ENCODE results near the gene LYZ. TPM values are rescaled to one million over a fixed set of nuclear protein-coding genes. Genes with fewer than 3 reads are reported as not detected.

The LYZ gene
- total RNA-seq, 1 experiment from 2014 or later: not detected

DNA sequence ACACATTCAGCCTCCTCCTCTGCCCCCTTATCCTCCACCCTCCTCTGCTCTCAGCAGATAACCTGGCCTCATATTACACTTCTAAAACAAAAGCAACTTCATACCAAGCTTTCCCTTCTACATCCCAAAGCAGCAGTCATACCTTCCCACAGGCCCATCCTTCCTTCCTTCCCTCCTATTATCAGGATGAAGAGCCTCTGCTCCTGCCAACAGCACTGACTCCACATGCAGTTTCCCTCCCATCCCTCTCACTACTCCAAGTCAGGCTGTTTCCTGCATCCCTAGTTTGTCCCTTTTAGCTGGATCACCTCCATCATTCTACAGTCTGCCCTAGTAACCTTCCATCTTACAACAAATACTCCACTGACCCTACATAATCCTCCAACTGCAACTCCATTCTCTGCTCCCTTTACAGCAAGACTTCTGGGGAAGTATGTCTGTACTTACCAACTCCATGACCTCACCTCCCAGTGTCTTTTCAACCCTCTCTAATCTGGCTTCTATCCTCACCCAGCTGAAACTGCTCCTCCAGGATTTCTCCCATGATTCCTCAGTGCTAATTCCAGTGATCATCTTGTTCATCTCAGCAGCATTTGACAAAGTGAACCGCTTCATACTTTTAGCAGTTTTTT, 6.5 kb downstream of the LYZ start:
- no peak overlapping the region for H3K4me3 Mint-ChIP-seq
- Histone ChIP-seq H3K79me1 (ENCODE audit: insufficient read depth, low read depth, low read length, poor library complexity, severe bottlenecking) (no peaks in the 10 kb centered on the region), H3K27me3 (ENCODE audit: insufficient read depth, low read length) (no peaks in the 10 kb centered on the region), H3K4me2 (ENCODE audit: insufficient read depth, insufficient read length, low read length) (no peak overlapping the region), H3K4me1 (ENCODE audit: insufficient read depth, low read length) (no peaks in the 10 kb centered on the region), H2AFZ (ENCODE audit: low read length) (peak overlapping the region; percentile 11), H3K56ac (ENCODE audit: insufficient read length, low read depth, low read length) (no peak overlapping the region), H3K23ac (ENCODE audit: insufficient read length, low read depth, low read length) (no peak overlapping the region), H2BK120ac (ENCODE audit: low read depth, low read length, poor library complexity, severe bottlenecking) (no peak overlapping the region), H3K18ac (ENCODE audit: insufficient read length, low read depth, low read length) (no peak overlapping the region), H3K23me2 (ENCODE audit: insufficient read length, low read depth, low read length, poor library complexity, severe bottlenecking) (no peaks in the 10 kb centered on the region), H3K27ac (ENCODE audit: insufficient read length, low read depth, low read length) (no peak overlapping the region), H3T11ph (ENCODE audit: low read length) (no peak overlapping the region), H4K5ac (ENCODE audit: insufficient read length, low read depth, low read length) (no peak overlapping the region), H3K79me2 (ENCODE audit: insufficient read depth, low read length) (no peaks in the 10 kb centered on the region), H2BK5ac (ENCODE audit: insufficient read length, low read length) (no peak overlapping the region), H2BK20ac (ENCODE audit: low read depth, low read length, poor library complexity, severe bottlenecking) (no peak overlapping the region), H4K91ac (ENCODE audit: insufficient read length, low read depth, low read length) (no peak overlapping the region), H3K9ac (ENCODE audit: extremely low read depth, insufficient read length, low read length) (no peak overlapping the region), H2BK12ac (ENCODE audit: insufficient read length, low read depth, low read length) (no peak overlapping the region), H2AK5ac (ENCODE audit: insufficient read length, low read length) (no peak overlapping the region), H4K20me1 (ENCODE audit: control insufficient read depth, insufficient read depth, insufficient read length) (no peaks in the 10 kb centered on the region), H2BK15ac (ENCODE audit: low read depth, low read length) (no peak overlapping the region), H3K9me3 (ENCODE audit: control insufficient read depth, low read depth, low read length) (no peaks in the 10 kb centered on the region), H3K4ac (ENCODE audit: low read depth, low read length) (no peak overlapping the region), H4K8ac (replicated peaks; ENCODE audit: insufficient read length, low read depth, low read length) (no peak overlapping the region), H3K14ac (ENCODE audit: insufficient read depth, low read length) (no peak overlapping the region)
- no peaks in the 10 kb centered on the region for H3K36me3 Mint-ChIP-seq (ENCODE audit: insufficient read depth in 1 of 3, low read depth in 3 of 3)
- H3K4me1 Mint-ChIP-seq: peaks cover 14 to 19% of the 10 kb centered on the region in 2 experiments
- H3K27ac Mint-ChIP-seq: peak overlapping the region; percentile 15 to 22 (median 16); a peak in 5 of 7 replicates
- no peak for TF ChIP-seq CTCF (conservative IDR thresholded peaks at IDR 0.05)
- H3K9me3 Mint-ChIP-seq: no peaks in the 10 kb centered on the region; a peak in 1 of 5 replicates
- no CpG with 5 or more reads among the region's 1 CpG for WGBS (ENCODE audit: extremely low coverage, insufficient read length, low lambda C conversion rate)
- no peaks in the 10 kb centered on the region for H3K27me3 Mint-ChIP-seq (ENCODE audit: low read depth)
- DNase-seq: no peak
